ENCODE measurements around the gene DLX1. TPM values are rescaled to one million over a fixed set of nuclear protein-coding genes. Genes with fewer than 3 reads are reported as not detected.
A peak's percentile ranks its signal among the peaks of the same experiment; 100 is the strongest.

The DLX1 gene
- total RNA-seq, 1 experiment from 2014 or later: not detected

DNA sequence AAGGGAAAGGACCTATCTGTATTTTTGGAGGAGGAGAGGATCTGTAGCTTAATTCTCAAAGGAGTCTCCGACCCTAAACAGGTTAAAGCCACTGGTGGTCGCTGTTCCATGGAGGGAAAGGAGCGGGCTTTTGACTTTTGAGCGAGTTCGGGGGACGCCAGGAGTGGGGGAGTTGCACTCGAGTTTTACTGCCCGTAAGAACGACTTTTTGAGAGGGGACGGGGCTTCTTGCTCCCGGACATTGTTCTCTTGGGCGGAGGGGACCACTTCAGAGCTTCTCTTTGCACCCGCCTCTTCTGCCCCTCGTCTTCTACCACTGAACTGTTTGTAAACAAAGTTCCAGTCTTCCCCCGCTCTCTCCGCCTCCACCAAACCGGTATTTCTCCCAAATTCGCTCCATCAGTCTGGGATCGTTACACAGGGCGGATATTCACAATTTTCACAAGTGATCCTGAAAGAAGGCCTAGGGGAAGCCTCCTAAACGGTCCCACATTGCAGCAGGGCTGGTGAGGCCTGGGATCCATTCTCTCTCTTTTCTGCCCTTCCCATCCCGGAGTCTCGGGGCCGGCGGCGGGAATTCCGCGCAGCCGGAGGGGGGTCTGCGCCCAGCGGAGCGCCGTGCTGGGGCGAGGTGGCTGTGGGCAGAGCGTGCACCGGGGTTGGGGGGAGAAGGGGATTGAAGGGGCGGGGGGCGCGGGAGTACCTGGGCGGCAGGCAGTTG, 10.8 kb downstream of the DLX1 start:
- peak; percentile 85 for DNase-seq
- Histone ChIP-seq H3K27me3 (ENCODE audit: control insufficient read depth, insufficient read depth, low read length) (peaks cover 99% of the 10 kb centered on the region), H3K36me3 (replicated peaks; ENCODE audit: control insufficient read depth, insufficient read depth, low read length) (no peaks in the 10 kb centered on the region), H3K4me3 (ENCODE audit: insufficient read depth, low read depth, low read length) (peak overlapping the region; percentile 19)

- H3K27me3 ChIP-seq (ENCODE audit: control insufficient read depth, insufficient read depth, low read length): peaks cover 99% of the 10 kb centered on the region
These were observed 11.6 kb downstream of the DLX1 start for GRCh38 chr2:172096626-172097547.

DNA sequence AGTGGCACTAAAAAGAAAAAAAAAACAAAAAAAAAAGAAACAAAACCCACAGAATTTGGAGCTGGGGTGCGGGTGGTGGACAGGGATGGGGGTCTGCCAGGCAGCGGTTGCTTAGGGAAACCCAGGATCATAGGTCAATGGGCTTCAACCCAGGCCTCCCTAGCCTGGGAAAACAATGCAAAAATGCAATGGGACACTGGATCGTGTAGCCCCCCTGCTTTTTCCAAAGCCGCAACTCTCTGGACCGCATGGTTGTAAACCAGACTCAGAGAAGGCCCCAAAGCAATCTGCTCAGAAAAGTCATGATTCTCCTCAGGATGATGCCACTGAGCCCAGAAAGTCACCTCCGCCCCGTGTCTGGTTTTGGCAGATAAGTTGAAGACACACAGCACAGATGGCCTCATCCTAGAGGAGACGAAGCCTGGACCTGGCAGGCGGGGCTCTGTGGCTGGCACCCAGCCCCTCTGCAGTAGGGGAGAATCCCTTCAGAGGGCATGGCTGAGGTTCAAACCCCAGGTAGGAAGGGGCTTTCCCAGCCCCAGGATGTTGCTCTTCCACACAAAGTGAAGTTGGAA, 12.3 kb downstream of the DLX1 start:
- no peak overlapping the region for H3K4me3 ChIP-seq (ENCODE audit: insufficient read depth, low read depth, low read length)
- no peaks in the 10 kb centered on the region for H3K36me3 ChIP-seq (replicated peaks; ENCODE audit: control insufficient read depth, insufficient read depth, low read length)
- H3K27me3 ChIP-seq (ENCODE audit: control insufficient read depth, insufficient read depth, low read length): peaks cover 99% of the 10 kb centered on the region
- peak; percentile 66 for DNase-seq

More at GRCh38 chr2:172096626-172097547, 11.6 kb downstream of the DLX1 start:
- peak; percentile 82 for DNase-seq
- Histone ChIP-seq H3K36me3 (replicated peaks; ENCODE audit: control insufficient read depth, insufficient read depth, low read length) (no peaks in the 10 kb centered on the region), H3K4me3 (ENCODE audit: insufficient read depth, low read depth, low read length) (peak overlapping the region; percentile 19)

GRCh38 chr2:172098287-172098649, 13.0 kb downstream of the DLX1 start:
- peaks cover 96% of the 10 kb centered on the region for H3K27me3 ChIP-seq (ENCODE audit: control insufficient read depth, insufficient read depth, low read length)
- DNase-seq: peak; percentile 52
- H3K4me3 ChIP-seq (ENCODE audit: insufficient read depth, low read depth, low read length): no peak overlapping the region
- no peaks in the 10 kb centered on the region for H3K36me3 ChIP-seq (replicated peaks; ENCODE audit: control insufficient read depth, insufficient read depth, low read length)

GRCh38 chr2:172098650-172099471, 13.6 kb downstream of the DLX1 start:
- DNase-seq: peak; percentile 76
- H3K36me3 ChIP-seq (replicated peaks; ENCODE audit: control insufficient read depth, insufficient read depth, low read length): no peaks in the 10 kb centered on the region
- peak overlapping the region; percentile 8; the same call in 1 of the 2 replicates for H3K4me3 ChIP-seq (ENCODE audit: insufficient read depth, low read depth, low read length)
- H3K27me3 ChIP-seq (ENCODE audit: control insufficient read depth, insufficient read depth, low read length): peaks cover 96% of the 10 kb centered on the region

- no peak overlapping the region for H3K4me3 ChIP-seq (ENCODE audit: insufficient read depth, low read depth, low read length)
- DNase-seq: no peak
These were observed 14.3 kb downstream of the DLX1 start for GRCh38 chr2:172099472-172100079.

DNA sequence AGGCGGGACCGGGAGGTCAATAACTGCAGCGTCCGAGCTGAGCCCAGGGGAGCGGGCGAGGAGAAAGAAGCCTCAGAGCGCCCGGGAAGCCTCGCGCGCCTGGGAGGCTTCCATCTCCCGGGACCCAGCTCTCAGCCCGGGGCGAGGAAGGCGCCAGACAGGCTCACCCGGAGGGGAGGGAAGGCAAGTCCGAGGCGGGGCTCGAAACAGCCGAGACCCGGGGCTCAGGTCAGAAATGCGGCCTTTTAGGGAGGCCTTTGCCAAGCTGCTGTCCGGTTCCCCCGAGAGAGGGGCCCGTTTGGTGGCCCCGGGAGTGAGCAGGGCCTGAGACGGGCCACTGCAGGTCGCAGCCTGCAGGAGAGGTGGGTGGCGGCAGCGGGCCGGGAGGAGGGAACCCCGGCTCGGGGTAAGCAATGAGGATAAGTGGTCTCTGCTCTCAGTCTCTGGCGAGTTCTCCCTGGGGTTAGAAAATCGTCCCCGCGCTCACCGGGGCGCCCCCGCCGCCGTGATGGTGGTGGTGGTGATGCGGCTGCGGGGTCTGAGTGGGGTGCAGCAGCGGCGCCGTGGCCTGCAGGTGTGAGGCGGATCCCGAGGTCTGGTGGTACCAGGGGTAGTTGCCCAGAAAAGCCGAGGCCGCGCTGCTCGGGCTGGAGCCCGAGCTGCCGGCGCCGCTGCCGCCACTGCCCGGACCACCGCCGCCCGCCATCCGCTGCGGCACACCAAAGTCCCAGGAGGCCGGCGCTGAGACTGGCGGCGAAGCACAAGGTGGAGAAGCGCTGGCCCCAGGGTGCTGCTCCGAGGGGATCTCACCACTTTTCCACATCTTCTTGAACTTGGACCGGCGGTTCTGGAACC, 15.0 kb downstream of the DLX1 start:
- DNase-seq: peak; percentile 78
- Histone ChIP-seq H3K36me3 (replicated peaks; ENCODE audit: control insufficient read depth, insufficient read depth, low read length) (no peaks in the 10 kb centered on the region), H3K27me3 (ENCODE audit: control insufficient read depth, insufficient read depth, low read length) (peaks cover 95% of the 10 kb centered on the region), H3K4me3 (ENCODE audit: insufficient read depth, low read depth, low read length) (no peak overlapping the region)

More at GRCh38 chr2:172099472-172100079, 14.3 kb downstream of the DLX1 start:
- Histone ChIP-seq H3K27me3 (ENCODE audit: control insufficient read depth, insufficient read depth, low read length) (peaks cover 96% of the 10 kb centered on the region), H3K36me3 (replicated peaks; ENCODE audit: control insufficient read depth, insufficient read depth, low read length) (no peaks in the 10 kb centered on the region)

GRCh38 chr2:172100935-172101820, 15.9 kb downstream of the DLX1 start:
- DNase-seq: peak; percentile 69
- peaks cover 95% of the 10 kb centered on the region for H3K27me3 ChIP-seq (ENCODE audit: control insufficient read depth, insufficient read depth, low read length)
- no peaks in the 10 kb centered on the region for H3K36me3 ChIP-seq (replicated peaks; ENCODE audit: control insufficient read depth, insufficient read depth, low read length)
- no peak overlapping the region; the same call in 1 of the 2 replicates for H3K4me3 ChIP-seq (ENCODE audit: insufficient read depth, low read depth, low read length)

DNA sequence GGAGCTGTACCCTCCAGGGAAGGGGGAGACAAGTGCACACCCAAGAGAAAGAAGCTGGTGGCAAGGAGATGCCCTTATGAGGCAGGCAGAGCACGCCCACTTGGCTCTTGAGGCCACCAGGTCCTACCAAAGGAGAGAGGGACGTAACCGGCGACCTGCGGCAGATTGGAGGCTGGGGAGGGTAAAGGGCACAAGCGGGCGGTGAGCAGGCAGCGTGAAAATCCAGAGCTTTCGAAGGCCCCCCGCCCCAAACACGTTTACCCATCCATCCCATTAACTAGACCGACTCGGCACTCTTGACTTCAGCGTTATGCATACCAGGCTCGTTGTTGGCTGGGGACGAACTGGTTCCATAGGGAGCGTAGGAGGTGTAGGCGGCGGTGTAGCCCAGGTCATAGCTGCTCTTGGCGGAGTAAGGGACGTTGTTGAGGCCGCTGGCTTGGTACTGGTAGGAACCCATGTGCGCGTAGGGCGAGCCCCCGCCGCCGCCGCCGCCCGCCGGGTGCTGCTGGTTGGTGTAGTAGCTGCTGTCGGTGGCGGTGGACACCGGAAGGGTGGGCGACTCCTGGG, 16.6 kb downstream of the DLX1 start:
- peak; percentile 67 for DNase-seq
- Histone ChIP-seq H3K36me3 (replicated peaks; ENCODE audit: control insufficient read depth, insufficient read depth, low read length) (no peaks in the 10 kb centered on the region), H3K27me3 (ENCODE audit: control insufficient read depth, insufficient read depth, low read length) (peaks cover 95% of the 10 kb centered on the region), H3K4me3 (ENCODE audit: insufficient read depth, low read depth, low read length) (peak overlapping the region; percentile 40)

DNA sequence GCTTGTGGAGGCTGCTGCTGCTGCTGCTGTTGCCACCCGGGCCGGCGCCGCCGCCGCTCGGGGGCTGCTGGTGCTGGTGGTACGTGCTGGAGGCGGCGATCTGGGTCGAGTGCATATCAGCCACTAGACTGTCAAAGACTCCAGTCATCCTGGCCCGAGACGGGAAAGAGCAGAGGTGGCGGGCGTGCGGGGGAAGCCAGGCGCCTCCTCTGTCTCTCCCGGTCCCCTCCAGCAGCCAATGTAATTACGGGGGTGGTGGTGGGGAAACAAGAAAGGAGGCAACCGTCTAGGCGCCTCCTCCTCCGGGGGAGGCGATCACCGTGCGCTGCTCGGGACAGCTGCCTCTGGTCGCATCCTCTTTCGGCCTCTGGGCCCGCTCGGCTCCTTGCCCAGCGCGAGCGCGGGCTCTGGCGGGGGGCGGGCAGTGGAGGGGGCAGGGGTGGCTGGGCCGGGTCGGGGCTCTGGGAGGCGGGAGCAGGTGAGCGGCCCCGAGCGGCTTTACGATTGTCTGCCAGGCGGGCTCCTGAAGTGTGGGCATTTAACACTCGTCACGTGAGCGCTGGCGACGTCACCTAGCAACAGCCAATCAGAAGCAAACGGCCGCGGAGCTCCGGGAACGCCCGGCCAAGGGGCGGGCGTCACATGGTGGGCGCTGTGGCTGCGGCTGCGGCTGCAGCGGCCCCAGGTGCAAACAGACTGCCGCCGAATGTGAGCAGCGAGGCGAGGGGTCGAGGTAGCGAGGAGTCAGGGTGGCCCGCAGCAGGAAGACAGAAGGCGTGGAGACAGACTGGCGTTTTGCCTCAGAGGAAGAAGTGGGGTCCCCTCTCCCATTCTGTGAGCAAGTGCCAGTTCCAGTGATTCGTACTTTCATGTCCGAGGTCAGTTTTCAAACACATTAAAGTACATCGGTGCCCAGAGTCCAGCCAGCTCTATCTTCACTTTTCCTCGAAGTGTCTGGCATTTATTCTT, 17.4 kb downstream of the DLX1 start, which contains the start of gene DLX2:
Gene DLX2, minus strand, starts transcription at position 510 of the 969 bp plus-strand sequence. Its CDS starts 362 bp downstream, at position 148.
- DNase-seq: peak; percentile 98
- Histone ChIP-seq H3K4me3 (ENCODE audit: insufficient read depth, low read depth, low read length) (peak within 1 kb of the TSS; percentile 40), H3K27me3 (ENCODE audit: control insufficient read depth, insufficient read depth, low read length) (peaks cover 95% of the 10 kb centered on the region), H3K36me3 (replicated peaks; ENCODE audit: control insufficient read depth, insufficient read depth, low read length) (no peaks in the 10 kb centered on the region)

Data from H7 (cell line).